Measurements from ENCODE around the gene CRB1. TPM values are rescaled to one million over a fixed set of nuclear protein-coding genes. Genes with fewer than 3 reads are reported as not detected.

CRB1 gene
- total RNA-seq, 2 donors from 2014 or later, result 0.17 TPM; not detected in 1

DNA sequence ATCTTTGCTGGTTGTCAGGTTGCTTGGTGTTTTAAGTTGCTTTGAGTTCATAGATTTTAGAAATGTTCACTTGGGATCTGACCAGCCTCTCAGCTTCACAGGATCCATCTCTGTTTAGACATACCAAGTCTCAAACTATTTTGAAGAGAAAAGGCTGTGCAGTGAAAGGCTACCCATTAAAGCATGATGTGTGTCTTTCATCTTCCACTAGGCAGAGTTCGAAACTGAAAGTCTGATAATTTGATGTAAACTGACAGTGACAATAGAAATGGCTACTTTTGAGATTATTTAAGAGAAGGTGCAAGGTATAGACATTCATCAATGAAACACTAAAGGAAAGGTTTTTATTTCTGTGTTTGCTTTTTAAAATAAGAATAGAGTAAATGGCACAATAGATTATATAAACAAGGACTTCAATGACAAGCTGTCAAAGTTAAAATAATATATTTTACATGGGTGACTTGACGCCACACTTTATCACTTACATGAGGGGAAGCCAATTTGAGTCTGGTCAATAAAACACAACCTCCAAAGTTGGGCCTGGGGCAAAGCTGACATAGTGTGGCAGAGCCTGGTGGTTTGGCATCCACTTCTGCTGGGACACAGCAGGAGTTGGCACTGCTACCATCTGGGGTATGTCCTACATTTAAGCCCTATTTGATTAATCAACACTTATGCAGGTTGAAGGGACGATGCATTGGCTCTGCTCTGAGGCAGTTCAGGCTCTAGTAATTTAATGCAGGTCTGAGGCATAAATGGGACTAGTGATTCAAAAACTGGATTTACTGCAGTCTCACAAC, 197.7 kb downstream of the CRB1 start:
- H3K27me3 ChIP-seq, result no peaks in the 10 kb centered on the region
- intact Hi-C loops (cut with DNase I), result no loop called here
- H3K9ac ChIP-seq (ENCODE audit: low read depth in 2 of 2, low read length in 2 of 2), result no peak overlapping the region
- H3K36me3 ChIP-seq, result no peaks in the 10 kb centered on the region
- no peaks in the 10 kb centered on the region for H3K4me1 ChIP-seq
- no peak overlapping the region for H3K27ac ChIP-seq
- TF ChIP-seq, protein P1, sequence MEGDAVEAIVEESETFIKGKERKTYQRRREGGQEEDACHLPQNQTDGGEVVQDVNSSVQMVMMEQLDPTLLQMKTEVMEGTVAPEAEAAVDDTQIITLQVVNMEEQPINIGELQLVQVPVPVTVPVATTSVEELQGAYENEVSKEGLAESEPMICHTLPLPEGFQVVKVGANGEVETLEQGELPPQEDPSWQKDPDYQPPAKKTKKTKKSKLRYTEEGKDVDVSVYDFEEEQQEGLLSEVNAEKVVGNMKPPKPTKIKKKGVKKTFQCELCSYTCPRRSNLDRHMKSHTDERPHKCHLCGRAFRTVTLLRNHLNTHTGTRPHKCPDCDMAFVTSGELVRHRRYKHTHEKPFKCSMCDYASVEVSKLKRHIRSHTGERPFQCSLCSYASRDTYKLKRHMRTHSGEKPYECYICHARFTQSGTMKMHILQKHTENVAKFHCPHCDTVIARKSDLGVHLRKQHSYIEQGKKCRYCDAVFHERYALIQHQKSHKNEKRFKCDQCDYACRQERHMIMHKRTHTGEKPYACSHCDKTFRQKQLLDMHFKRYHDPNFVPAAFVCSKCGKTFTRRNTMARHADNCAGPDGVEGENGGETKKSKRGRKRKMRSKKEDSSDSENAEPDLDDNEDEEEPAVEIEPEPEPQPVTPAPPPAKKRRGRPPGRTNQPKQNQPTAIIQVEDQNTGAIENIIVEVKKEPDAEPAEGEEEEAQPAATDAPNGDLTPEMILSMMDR (IDR thresholded peaks at IDR 0.05), result no peak
- H3K9me3 ChIP-seq, result no peaks in the 10 kb centered on the region
- H3K4me3 ChIP-seq, result no peak overlapping the region
- DNase-seq, result no peak

DNA sequence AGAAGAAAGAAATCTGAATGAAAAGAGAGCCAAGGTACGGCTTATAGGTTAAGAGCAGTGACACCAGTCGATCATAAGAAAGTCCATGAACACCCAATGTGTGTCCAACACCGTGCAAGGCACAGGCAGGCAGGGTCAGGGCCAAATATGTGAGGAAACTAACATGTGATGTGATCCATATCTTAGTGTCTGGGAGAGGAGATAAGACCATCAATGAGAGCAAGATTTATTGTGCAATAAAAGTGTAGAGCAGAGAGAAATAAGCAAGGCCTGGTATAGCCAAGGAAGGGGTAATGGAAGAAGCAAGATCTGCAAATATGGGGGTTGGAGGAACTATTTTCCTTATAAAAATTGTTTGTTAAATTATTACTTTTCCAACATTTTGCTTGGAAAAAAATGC, 198.8 kb downstream of the CRB1 start:
- Histone ChIP-seq H3K4me3 (no peak overlapping the region), H3K4me1 (no peaks in the 10 kb centered on the region), H3K27me3 (no peaks in the 10 kb centered on the region), H3K9ac (ENCODE audit: low read depth in 2 of 2, low read length in 2 of 2) (no peak overlapping the region), H3K27ac (no peak overlapping the region), H3K9me3 (no peaks in the 10 kb centered on the region), H3K36me3 (no peaks in the 10 kb centered on the region)
- DNase-seq, result no peak
- intact Hi-C loops (cut with DNase I), result no loop called here
- TF ChIP-seq, protein P1 (IDR thresholded peaks at IDR 0.05), result no peak

- intact Hi-C loops (cut with DNase I), result no loop called here
- Histone ChIP-seq H3K4me1 (no peaks in the 10 kb centered on the region), H3K27me3 (no peaks in the 10 kb centered on the region), H3K27ac (no peak overlapping the region), H3K9ac (ENCODE audit: low read depth in 2 of 2, low read length in 2 of 2) (no peak overlapping the region), H3K9me3 (no peaks in the 10 kb centered on the region), H3K4me3 (no peak overlapping the region), H3K36me3 (no peaks in the 10 kb centered on the region)
- DNase-seq, result no peak
- TF ChIP-seq, protein P1 (IDR thresholded peaks at IDR 0.05), result no peak
Measured at GRCh38 chr1:197467881-197468280, 199.8 kb downstream of the CRB1 start.

DNA sequence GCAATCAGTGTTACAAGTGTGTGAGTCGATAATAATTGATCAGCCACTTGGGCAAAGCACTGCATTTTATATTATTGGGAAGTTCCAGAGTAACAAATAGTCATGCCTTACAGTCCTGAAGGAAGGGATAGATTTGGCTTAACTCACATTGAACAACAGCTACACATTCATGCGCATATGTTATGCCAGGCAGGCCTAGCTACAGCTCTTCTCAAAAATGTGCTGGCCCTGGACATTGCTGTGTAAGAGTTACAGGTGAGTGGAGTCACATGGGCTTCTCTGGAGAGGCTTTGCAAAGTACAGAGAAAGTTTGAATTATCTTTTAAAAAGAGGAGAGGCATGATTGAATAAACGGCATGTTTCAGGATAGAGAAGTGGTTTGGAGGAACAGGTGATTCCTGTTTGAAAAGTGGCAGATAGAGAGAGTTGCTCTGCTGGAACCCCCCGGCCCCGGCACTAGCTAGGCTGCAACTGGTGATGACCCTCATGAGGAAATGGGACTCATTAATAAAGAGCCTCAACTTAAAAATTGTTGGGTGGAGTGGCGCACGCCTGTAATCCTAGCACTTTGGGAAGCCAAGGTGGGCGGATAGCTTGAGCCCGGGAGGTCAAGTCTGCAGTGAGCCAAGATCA, 200.6 kb downstream of the CRB1 start:
- H3K9ac ChIP-seq (ENCODE audit: low read depth in 2 of 2, low read length in 2 of 2), result no peak overlapping the region
- TF ChIP-seq, protein P1 (IDR thresholded peaks at IDR 0.05), result no peak
- H3K36me3 ChIP-seq, result no peaks in the 10 kb centered on the region
- no peak for DNase-seq
- H3K27ac ChIP-seq, result no peak overlapping the region
- H3K4me3 ChIP-seq, result no peak overlapping the region
- no peaks in the 10 kb centered on the region for H3K4me1 ChIP-seq
- intact Hi-C loops (cut with DNase I), result no loop called here
- no peaks in the 10 kb centered on the region for H3K9me3 ChIP-seq
- H3K27me3 ChIP-seq, result no peaks in the 10 kb centered on the region

- TF ChIP-seq, protein P1 (IDR thresholded peaks at IDR 0.05), result no peak
- no peak overlapping the region for H3K9ac ChIP-seq (ENCODE audit: low read depth in 2 of 2, low read length in 2 of 2)
- H3K36me3 ChIP-seq, result no peaks in the 10 kb centered on the region
- no peak overlapping the region for H3K27ac ChIP-seq
- H3K4me3 ChIP-seq, result no peak overlapping the region
- no peak for DNase-seq
- no peaks in the 10 kb centered on the region for H3K4me1 ChIP-seq
- no peaks in the 10 kb centered on the region for H3K27me3 ChIP-seq
- intact Hi-C loops (cut with DNase I), result no loop called here
- H3K9me3 ChIP-seq, result no peaks in the 10 kb centered on the region
Measured at GRCh38 chr1:197469620-197470210, 201.7 kb downstream of the CRB1 start.
